HepG2 (cell line): ENCODE results near the gene CDK3. TPM values are rescaled to one million over a fixed set of nuclear protein-coding genes. Genes with fewer than 3 reads are reported as not detected.
A peak's percentile ranks its signal among the peaks of the same experiment; 100 is the strongest.

Experiments
- CCDC6 ChIP-seq: sonication (generic); formaldehyde crosslinking; IDR thresholded peaks from 2 replicates; pipeline ENCODE4 v1.8.1; 2022; ENCODE audit warnings: mild to moderate bottlenecking, missing genetic modification reagents, moderate library complexity
- ESRRA ChIP-seq: sonication (generic); formaldehyde crosslinking; IDR thresholded peaks from 2 replicates; pipeline ENCODE4 v1.5.1; 2020; ENCODE audit warnings: mild to moderate bottlenecking, low read depth, missing genetic modification reagents
- GMEB1 ChIP-seq: sonication (generic); formaldehyde crosslinking; IDR thresholded peaks from 2 replicates; pipeline ENCODE4 v1.5.1; 2020; ENCODE audit warnings: missing genetic modification reagents, mild to moderate bottlenecking, borderline replicate concordance
- JUND ChIP-seq: sonication (generic); formaldehyde crosslinking; IDR thresholded peaks from 2 replicates; pipeline ENCODE4 v1.8.0; 2022; ENCODE audit warnings: mild to moderate bottlenecking, missing genetic modification reagents
- KAT2B ChIP-seq: fragments of 150-350 bp; IDR thresholded peaks from 2 replicates; pipeline ENCODE4 v1.6.1; 2014; ENCODE audit warnings: low read depth, low read length, borderline replicate concordance
- KMT2B ChIP-seq: IDR thresholded peaks from 2 replicates; pipeline ENCODE4 v1.6.1; 2016; ENCODE audit warnings: missing genetic modification reagents, missing compliant biosample characterization
- MBD4 ChIP-seq: IDR thresholded peaks from 2 replicates; pipeline ENCODE4 v1.6.1; 2012; ENCODE audit warnings: low read length, inconsistent platforms, borderline replicate concordance
- NFIC ChIP-seq: IDR thresholded peaks from 2 replicates; pipeline ENCODE4 v1.6.1; 2012; ENCODE audit warnings: mild to moderate bottlenecking, low read length, inconsistent platforms
- NFKBIZ ChIP-seq: IDR thresholded peaks from 2 replicates; pipeline ENCODE4 v1.6.1; 2018; ENCODE audit warnings: missing genetic modification reagents, missing compliant biosample characterization
- NR0B2 ChIP-seq: sonication (generic); formaldehyde crosslinking; IDR thresholded peaks from 2 replicates; pipeline ENCODE4 v1.4.0; 2020; ENCODE audit warnings: mild to moderate bottlenecking, missing genetic modification reagents
- PRMT3 ChIP-seq: sonication (generic); formaldehyde crosslinking; IDR thresholded peaks from 2 replicates; pipeline ENCODE4 v1.8.1; 2022; ENCODE audit warnings: low read depth, mild to moderate bottlenecking, moderate library complexity, missing genetic modification reagents, borderline replicate concordance
- SALL1 ChIP-seq: sonication (generic); formaldehyde crosslinking; IDR thresholded peaks from 2 replicates; pipeline ENCODE4 v1.8.0; 2022; ENCODE audit warnings: mild to moderate bottlenecking, missing genetic modification reagents
- YEATS2 ChIP-seq: sonication (generic); formaldehyde crosslinking; IDR thresholded peaks from 2 replicates; pipeline ENCODE4 v1.4.0; 2020; ENCODE audit warnings: missing genetic modification reagents, borderline replicate concordance
- ZNF121 ChIP-seq: sonication (generic); formaldehyde crosslinking; IDR thresholded peaks from 2 replicates; pipeline ENCODE4 v1.5.0; 2020; ENCODE audit warnings: mild to moderate bottlenecking, missing genetic modification reagents
- ZNF225 ChIP-seq: sonication (generic); formaldehyde crosslinking; IDR thresholded peaks from 2 replicates; pipeline ENCODE4 v1.4.0; 2020; ENCODE audit warnings: mild to moderate bottlenecking, missing genetic modification reagents
- ZNF232 ChIP-seq: sonication (generic); formaldehyde crosslinking; IDR thresholded peaks from 2 replicates; pipeline ENCODE4 v1.4.0; 2020; ENCODE audit warnings: missing genetic modification reagents, borderline replicate concordance
- ZNF496 ChIP-seq: sonication (generic); formaldehyde crosslinking; IDR thresholded peaks from 2 replicates; pipeline ENCODE4 v1.8.1; 2023; ENCODE audit warnings: mild to moderate bottlenecking, moderate library complexity, missing genetic modification reagents; ENCODE audit not compliant: insufficient replicate concordance
- ZNF510 ChIP-seq: sonication (generic); formaldehyde crosslinking; IDR thresholded peaks from 2 replicates; pipeline ENCODE4 v1.4.0; 2020; ENCODE audit warnings: low read depth, mild to moderate bottlenecking, missing genetic modification reagents
- ZNF572 ChIP-seq: sonication (generic); formaldehyde crosslinking; IDR thresholded peaks from 2 replicates; pipeline ENCODE4 v1.5.1; 2020; ENCODE audit warnings: mild to moderate bottlenecking, missing genetic modification reagents
- ZNF580 ChIP-seq: IDR thresholded peaks from 2 replicates; pipeline ENCODE4 v1.6.1; 2016; ENCODE audit warnings: low read depth, borderline replicate concordance
- ZNF784 ChIP-seq: sonication (generic); formaldehyde crosslinking; IDR thresholded peaks from 2 replicates; pipeline ENCODE4 v1.5.1; 2020; ENCODE audit warnings: missing genetic modification reagents, mild to moderate bottlenecking, borderline replicate concordance
- ZNF879 ChIP-seq: sonication (generic); formaldehyde crosslinking; IDR thresholded peaks from 2 replicates; pipeline ENCODE4 v1.8.1; 2023; ENCODE audit warnings: missing genetic modification reagents
- ZUFSP ChIP-seq: sonication (generic); formaldehyde crosslinking; IDR thresholded peaks from 2 replicates; pipeline ENCODE4 v1.9.0; 2021; ENCODE audit warnings: missing genetic modification reagents, mild to moderate bottlenecking, borderline replicate concordance
- polyA plus RNA-seq, 8 experiments: library from polyadenylated mRNA; depleted of rRNA in 3 of 8; stranded (reverse) in 7 of 8; unstranded in 1 of 8; fragments of >200 nt; fragmentation: Illumina TruSeq in 4 of 8; extraction: Trizol in 4 of 8; gene quantifications; 2 replicates each; pipeline versions ENCODE4 v1.2.1 to v1.2.3, GENCODE V29; 2011 to 2016; ENCODE audit warnings: low read depth in 4 of 8, missing spikeins in 1 of 8, mixed read lengths in 1 of 8; ENCODE audit not compliant: insufficient read depth in 1 of 8
- total RNA-seq, 5 experiments: library from RNA; depleted of rRNA; stranded (reverse); fragments of >200 nt; fragmentation: Illumina TruSeq; extraction: Trizol; gene quantifications; 2 replicates each; pipeline ENCODE4 v1.2.3, GENCODE V29; 2016; ENCODE audit warnings: low read depth in 1 of 5

CDK3 gene
- total and polyA plus RNA-seq, 2 of the 13 experiments (the other 11 are each of a cell fraction or from before 2014, with no cell fraction given) = 5.8 to 11.4 TPM

- TF ChIP-seq NFIC = 0 out of 2 replicates have a peak, but pooled peaks have one; percentile 51
- TF ChIP-seq KAT2B = no peak
- TF ChIP-seq GMEB1 (CRISPR knock-in tag) = no peak; the same call in 1 of the 2 replicates
- TF ChIP-seq PRMT3 (CRISPR knock-in tag) = no peak
- TF ChIP-seq YEATS2 = peak; percentile 74; the same call in 1 of the 2 replicates
- peak; percentile 43; the same call in 1 of the 2 replicates for TF ChIP-seq ZNF121
- TF ChIP-seq NR0B2 = no peak
- no peak for TF ChIP-seq MBD4
- no peak for TF ChIP-seq ZNF572
- peak; percentile 91 for TF ChIP-seq ZNF784 (CRISPR knock-in tag)
- TF ChIP-seq NFKBIZ (CRISPR knock-in tag) = 0 out of 2 replicates have a peak, but pooled peaks have one; percentile 29
- 0 out of 2 replicates have a peak, but pooled peaks have one; percentile 69 for TF ChIP-seq CCDC6
- TF ChIP-seq ZUFSP = no peak
- TF ChIP-seq ESRRA (CRISPR knock-in tag) = peak; percentile 92; the same call in 1 of the 2 replicates
- TF ChIP-seq ZNF510 = no peak; the same call in 1 of the 2 replicates
- TF ChIP-seq KMT2B (CRISPR knock-in tag) = no peak; the same call in 1 of the 2 replicates
- 0 out of 2 replicates have a peak, but pooled peaks have one; percentile 18 for TF ChIP-seq ZNF879
- peak; percentile 98 for TF ChIP-seq SALL1
- peak; percentile 73; the same call in 1 of the 2 replicates for TF ChIP-seq ZNF232 (CRISPR knock-in tag)
- TF ChIP-seq ZNF496 (CRISPR knock-in tag) = no peak
- TF ChIP-seq JUND (CRISPR knock-in tag) = no peak
- peak; percentile 55; the same call in 1 of the 2 replicates for TF ChIP-seq ZNF580 (CRISPR knock-in tag)
- TF ChIP-seq ZNF225 (CRISPR knock-in tag) = 0 out of 2 replicates have a peak, but pooled peaks have one; percentile 62
Measured at GRCh38 chr17:75996665-75997590, 3.7 kb upstream of the CDK3 start (continued).
